Ovary (tissue), 9 donors: ENCODE measurements around the gene SLC39A11. TPM values are rescaled to one million over a fixed set of nuclear protein-coding genes. Genes with fewer than 3 reads are reported as not detected.
"Not testable (repeated sequence)": the region's sequence is repeated elsewhere in the genome, so short reads cannot be mapped to it uniquely, and the experiment has no call there.

ENCODE experiments used
- DNase-seq, 5 donors: peaks; one replicate each; pipeline ENCODE4 v3.0.0-alpha.2; 2019 to 2020
- H3K27ac ChIP-seq, 2 donors: fragments of 200-600 bp; one replicate each; pipeline versions ENCODE4 v1.5.1 to v1.8.0; 2019 to 2022
- H3K27me3 ChIP-seq: fragments of 200-600 bp; one replicate; pipeline ENCODE4 v1.8.0; 2022
- H3K36me3 ChIP-seq: fragments of 200-600 bp; sonication (generic); one replicate; pipeline ENCODE4 v1.5.1; 2019
- H3K4me1 ChIP-seq: one replicate; pipeline ENCODE4 v1.8.1; 2013; ENCODE audit warnings: mild to moderate bottlenecking, moderate library complexity; ENCODE audit not compliant: insufficient read depth
- H3K4me3 ChIP-seq: fragments of 200-600 bp; sonication (generic); one replicate; pipeline ENCODE4 v1.5.1; 2017
- H3K9me3 ChIP-seq, 2 donors: fragments of 200-600 bp in 1 of 2; sonication (generic) in 1 of 2; one replicate each; pipeline versions ENCODE4 v1.5.1 to v1.8.1; 2013 to 2019; ENCODE audit warnings: mild to moderate bottlenecking in 1 of 2, moderate library complexity in 1 of 2
- EP300 ChIP-seq: sonication (generic); formaldehyde crosslinking; IDR thresholded peaks from one replicate; pipeline ENCODE4 v1.6.1; 2017; ENCODE audit warnings: antibody characterized with exemption
- POLR2A ChIP-seq: fragments of 450-650 bp; IDR thresholded peaks from one replicate; pipeline ENCODE4 v1.6.1; 2017; ENCODE audit warnings: antibody characterized with exemption, mild to moderate bottlenecking, moderate library complexity
- WGBS, 3 donors: extraction: QIAGEN DNeasy Blood & Tissue Kit in 1 of 3; methylation state at CpG; one replicate each; pipeline versions ENCODE4 v1.1.5 to v1.1.7; 2013 to 2017; 5-methylcytosine and 5-hydroxymethylcytosine counted together
- intact Hi-C, 4 donors: fragments of 100-400 bp; cut with DNase I; formaldehyde crosslinking; loops; one replicate each; pipeline versions ENCODE4 v1.11.0 to v1.15.1; 2022 to 2023
- polyA plus RNA-seq, 2 donors: library from polyadenylated mRNA; stranded (reverse); fragments of 200-250 nt in 1 of 2; fragments of 350-450 nt in 1 of 2; fragmentation: Illumina TruSeq in 1 of 2; extraction: RNeasy Lipid Tissue Mini Kit (QIAGEN cat#74804) in 1 of 2; gene quantifications; one replicate each; pipeline ENCODE4 v1.2.3, GENCODE V29; 2013 to 2014
- total RNA-seq, 7 donors: library from RNA; depleted of rRNA in 2 of 7; stranded (reverse); fragments of >200 nt in 2 of 7; fragmentation: NEBNext Ultra II Directional in 3 of 7; extraction: Animal tissue kit (Norgen Biotek cat#: 25700) in 3 of 7; gene quantifications; one replicate each; pipeline versions ENCODE4 v1.1.0 to v1.2.4, GENCODE V29; 2016 to 2023
- TF ChIP-seq, protein P1 (sequence below), 3 donors: fragments of 450-650 bp in 2 of 3; fragments of 200-600 bp in 1 of 3; IDR thresholded peaks; one replicate each; pipeline versions ENCODE4 v1.5.1 to v1.8.0; 2016 to 2022; ENCODE audit warnings: antibody characterized with exemption in 3 of 3, mild to moderate bottlenecking in 1 of 3
- donor health status: DM: no; HTN: no; CAD: no; lungs with moderate emphysema.
- donor health status: DM: no; HTN: no; CAD: no.
- donor health status: Bipolar disorder and iron deficiency.
- donor health status: DM: yes; HTN: yes; CAD: no.
- donor health status: DM: no; HTN: no; CAD: no.
- donor health status: DM: yes; HTN: yes; CAD: no.

The SLC39A11 gene
- total and polyA plus RNA-seq, 9 donors: 4.0 to 21.2 (median 10.1) TPM

DNA sequence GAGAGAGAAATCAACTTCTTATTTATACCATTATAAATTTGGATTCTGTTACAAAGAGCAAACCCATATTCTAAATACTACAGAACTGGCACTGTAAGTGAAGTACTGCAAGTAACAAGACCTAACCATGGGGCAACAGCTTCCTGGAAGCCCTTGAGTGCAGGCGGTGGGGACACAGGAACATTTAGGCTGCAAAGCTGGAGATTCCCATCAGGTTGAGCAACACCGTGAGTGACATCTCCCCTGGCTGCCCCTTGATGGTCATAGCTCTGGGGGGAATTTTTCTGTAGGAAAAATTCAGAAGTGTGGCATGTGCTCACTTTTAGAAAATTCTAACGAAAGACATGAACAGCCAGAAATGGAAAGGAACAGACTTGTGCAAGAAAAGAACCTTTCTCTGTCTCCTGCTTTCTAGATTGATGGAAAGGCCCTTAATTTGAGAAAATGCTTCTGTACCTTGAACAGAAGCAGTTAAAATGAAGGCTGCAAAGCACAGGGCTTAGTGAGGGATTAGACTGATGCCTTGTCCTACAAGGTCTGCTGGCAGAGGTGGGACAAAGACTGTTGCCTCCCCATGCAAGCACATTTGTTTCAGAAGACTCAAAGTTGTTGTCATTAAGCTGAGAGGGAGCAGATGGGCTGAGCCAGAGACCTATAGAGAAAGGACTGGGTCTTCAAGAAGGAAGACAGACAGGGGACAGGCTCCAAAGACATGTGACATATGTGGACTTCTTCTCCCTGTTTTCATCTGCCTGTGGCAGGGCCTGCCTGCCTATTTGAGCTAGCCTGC is 380.8 kb downstream of the SLC39A11 start:
- H3K9me3 ChIP-seq: no peaks in the 10 kb centered on the region
- WGBS, 3 donors: 95 to 96% (median 96%) methylated on average over 3 of the region's 3 CpGs
- no peak for TF ChIP-seq EP300
- TF ChIP-seq, protein P1, sequence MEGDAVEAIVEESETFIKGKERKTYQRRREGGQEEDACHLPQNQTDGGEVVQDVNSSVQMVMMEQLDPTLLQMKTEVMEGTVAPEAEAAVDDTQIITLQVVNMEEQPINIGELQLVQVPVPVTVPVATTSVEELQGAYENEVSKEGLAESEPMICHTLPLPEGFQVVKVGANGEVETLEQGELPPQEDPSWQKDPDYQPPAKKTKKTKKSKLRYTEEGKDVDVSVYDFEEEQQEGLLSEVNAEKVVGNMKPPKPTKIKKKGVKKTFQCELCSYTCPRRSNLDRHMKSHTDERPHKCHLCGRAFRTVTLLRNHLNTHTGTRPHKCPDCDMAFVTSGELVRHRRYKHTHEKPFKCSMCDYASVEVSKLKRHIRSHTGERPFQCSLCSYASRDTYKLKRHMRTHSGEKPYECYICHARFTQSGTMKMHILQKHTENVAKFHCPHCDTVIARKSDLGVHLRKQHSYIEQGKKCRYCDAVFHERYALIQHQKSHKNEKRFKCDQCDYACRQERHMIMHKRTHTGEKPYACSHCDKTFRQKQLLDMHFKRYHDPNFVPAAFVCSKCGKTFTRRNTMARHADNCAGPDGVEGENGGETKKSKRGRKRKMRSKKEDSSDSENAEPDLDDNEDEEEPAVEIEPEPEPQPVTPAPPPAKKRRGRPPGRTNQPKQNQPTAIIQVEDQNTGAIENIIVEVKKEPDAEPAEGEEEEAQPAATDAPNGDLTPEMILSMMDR (IDR thresholded peaks at IDR 0.05): no peak
- TF ChIP-seq POLR2A: no peak
- no peaks in the 10 kb centered on the region for H3K27me3 ChIP-seq
- no peaks in the 10 kb centered on the region for H3K4me1 ChIP-seq
- H3K27ac ChIP-seq: no peak overlapping the region
- no peaks in the 10 kb centered on the region for H3K36me3 ChIP-seq
- intact Hi-C loops: no loop called here
- no peak overlapping the region for H3K4me3 ChIP-seq
- no peak for DNase-seq

DNA sequence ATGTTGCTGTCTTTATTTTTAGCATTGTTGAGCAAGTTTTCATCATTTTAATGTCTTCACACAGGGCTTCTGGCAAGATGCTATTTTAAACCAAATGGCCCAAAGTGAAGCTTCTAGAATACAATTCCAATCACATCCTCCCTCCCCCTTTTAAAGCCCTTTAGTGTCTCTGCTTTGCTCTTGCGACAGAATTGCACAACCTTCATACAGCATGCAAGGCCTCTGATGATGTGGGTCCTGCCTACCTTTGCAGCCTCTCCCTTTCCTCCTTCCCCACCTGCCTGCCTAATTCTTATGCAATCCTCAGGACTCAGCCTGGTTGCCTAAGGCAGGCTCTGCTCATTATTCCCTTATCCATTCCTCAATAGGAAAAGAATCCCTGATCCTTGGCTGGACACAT is 381.7 kb downstream of the SLC39A11 start:
- 92 to 96% (median 95%) methylated on average over 1 of the region's 1 CpG for WGBS, 3 donors
- intact Hi-C loops: no loop called here
- Histone ChIP-seq H3K4me1 (no peaks in the 10 kb centered on the region), H3K4me3 (no peak overlapping the region), H3K27me3 (no peaks in the 10 kb centered on the region), H3K9me3 (no peaks in the 10 kb centered on the region), H3K27ac (no peak overlapping the region), H3K36me3 (no peaks in the 10 kb centered on the region)
- TF ChIP-seq POLR2A: no peak
- no peak for DNase-seq

DNA sequence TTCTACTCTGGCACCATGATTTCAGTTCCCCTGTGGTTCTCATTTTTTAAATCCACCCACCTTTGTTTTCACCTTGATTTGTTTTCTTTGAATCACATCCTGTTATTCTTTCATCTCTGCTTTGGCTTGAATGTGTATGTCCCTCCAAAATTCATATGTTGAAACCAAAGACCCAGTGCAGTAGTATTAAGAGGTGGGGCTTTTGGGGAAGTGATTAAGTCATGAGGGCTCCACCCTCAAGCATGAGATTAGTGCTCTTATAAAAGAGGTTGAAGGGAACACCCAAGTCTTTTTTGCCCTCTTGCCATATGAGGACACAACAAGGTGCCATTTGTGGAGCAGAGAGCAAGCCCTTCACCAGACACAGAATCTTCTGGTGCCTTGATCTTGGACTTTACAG is 382.3 kb downstream of the SLC39A11 start:
- intact Hi-C loops: no loop called here

DNA sequence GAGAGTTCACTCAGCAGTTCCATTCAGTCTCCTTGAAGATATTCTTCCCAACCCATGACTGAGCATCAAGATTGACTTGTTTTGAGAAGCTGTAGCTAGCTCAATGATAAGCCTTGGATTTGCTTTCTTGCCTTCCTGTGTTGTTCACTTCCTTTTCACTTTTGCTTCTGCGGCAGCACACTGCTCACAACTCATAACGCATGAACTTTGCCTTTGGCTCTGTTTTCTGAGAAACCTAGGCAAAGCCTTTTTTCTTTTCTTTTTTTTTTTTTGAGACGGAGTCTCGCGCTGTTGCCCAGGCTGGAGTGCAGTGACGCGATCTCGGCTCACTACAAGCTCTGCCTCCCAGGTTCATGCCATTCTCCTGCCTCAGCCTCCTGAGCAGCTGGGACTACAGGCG is 383.8 kb downstream of the SLC39A11 start:
- H3K27me3 ChIP-seq, H3K36me3 ChIP-seq, intact Hi-C loops, DNase-seq, H3K4me3 ChIP-seq, H3K9me3 ChIP-seq, H3K27ac ChIP-seq, H3K4me1 ChIP-seq: not testable (repeated sequence)
- 92 to 97% (median 95%) methylated on average over 9 of the region's 9 CpGs for WGBS, 3 donors

More for the DNA sequence above, 382.3 kb downstream of the SLC39A11 start:
- no peak for DNase-seq
- Histone ChIP-seq H3K4me3 (no peak overlapping the region), H3K27ac (no peak overlapping the region), H3K4me1 (no peaks in the 10 kb centered on the region), H3K27me3 (no peaks in the 10 kb centered on the region), H3K36me3 (no peaks in the 10 kb centered on the region), H3K9me3 (no peaks in the 10 kb centered on the region)
- TF ChIP-seq, protein P1 (IDR thresholded peaks at IDR 0.05): no peak
- TF ChIP-seq POLR2A: no peak
- no peak for TF ChIP-seq EP300

DNA sequence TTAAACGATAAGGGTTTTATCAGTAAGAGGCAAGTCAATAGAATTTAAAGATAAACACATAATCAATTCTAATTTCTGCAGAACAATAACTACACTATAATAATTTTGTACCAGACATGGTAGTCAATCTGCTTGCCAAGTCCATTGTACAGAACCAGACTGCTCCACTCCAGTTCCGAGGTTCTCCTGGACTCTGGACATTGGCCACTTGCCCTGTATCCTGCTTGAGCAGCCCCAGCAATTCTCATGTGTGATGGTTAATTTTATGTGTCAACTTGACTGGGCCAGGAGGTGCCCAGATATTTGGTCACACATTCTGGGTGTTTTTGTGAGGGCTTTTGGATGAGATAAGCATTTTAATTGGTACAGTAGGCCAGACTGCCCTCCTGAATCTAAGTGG is 384.6 kb downstream of the SLC39A11 start:
- 89 to 93% (median 91%) methylated on average over 2 of the region's 2 CpGs for WGBS, 3 donors
- intact Hi-C loops: no loop called here
- no peak overlapping the region for H3K27ac ChIP-seq
- H3K36me3 ChIP-seq: no peaks in the 10 kb centered on the region
- no peaks in the 10 kb centered on the region for H3K4me1 ChIP-seq
- no peak for TF ChIP-seq EP300
- TF ChIP-seq, protein P1 (IDR thresholded peaks at IDR 0.05): no peak
- TF ChIP-seq POLR2A: no peak
- H3K4me3 ChIP-seq: no peak overlapping the region
- no peaks in the 10 kb centered on the region for H3K27me3 ChIP-seq
- no peaks in the 10 kb centered on the region for H3K9me3 ChIP-seq
- DNase-seq: no peak
